Activated T-cell treated with anti-CD3 and anti-CD28 coated beads, Interleukin-2, amount 50 U/mL, for 4 hours (primary cell): ENCODE measurements around the gene SLC12A7. TPM values are rescaled to one million over a fixed set of nuclear protein-coding genes. Genes with fewer than 3 reads are reported as not detected.

Experiments
- ATAC-seq, 2 donors: fragments of 200-7000 bp; cut with Tn5 transposase; one replicate each; pipeline ENCODE4 v1.10.0; 2021
- DNase-seq: peaks from one replicate; pipeline ENCODE4 v3.0.0-alpha.2; 2020
- H3K27me3 Mint-ChIP-seq: one replicate; pipeline ENCODE4 v1.8.0; 2021; ENCODE audit warnings: low read depth, mixed read lengths
- H3K36me3 Mint-ChIP-seq: one replicate; pipeline ENCODE4 v1.8.0; 2022; ENCODE audit warnings: mixed read lengths; ENCODE audit not compliant: insufficient read depth
- H3K4me1 Mint-ChIP-seq: one replicate; pipeline ENCODE4 v1.8.0; 2021; ENCODE audit warnings: low read depth, mixed read lengths
- H3K4me3 Mint-ChIP-seq: one replicate; pipeline ENCODE4 v1.8.0; 2021; ENCODE audit warnings: mild to moderate bottlenecking, moderate library complexity, mixed read lengths
- H3K9me3 Mint-ChIP-seq: one replicate; pipeline ENCODE4 v1.8.0; 2021; ENCODE audit warnings: mixed read lengths
- total RNA-seq, 3 donors: library from RNA; stranded (reverse); gene quantifications; one replicate each; pipeline ENCODE4 v1.2.1, GENCODE V29; 2021

Gene SLC12A7
- total RNA-seq, 3 donors from 2014 or later, result 13.6 to 26.8 (median 18.5) TPM

DNA sequence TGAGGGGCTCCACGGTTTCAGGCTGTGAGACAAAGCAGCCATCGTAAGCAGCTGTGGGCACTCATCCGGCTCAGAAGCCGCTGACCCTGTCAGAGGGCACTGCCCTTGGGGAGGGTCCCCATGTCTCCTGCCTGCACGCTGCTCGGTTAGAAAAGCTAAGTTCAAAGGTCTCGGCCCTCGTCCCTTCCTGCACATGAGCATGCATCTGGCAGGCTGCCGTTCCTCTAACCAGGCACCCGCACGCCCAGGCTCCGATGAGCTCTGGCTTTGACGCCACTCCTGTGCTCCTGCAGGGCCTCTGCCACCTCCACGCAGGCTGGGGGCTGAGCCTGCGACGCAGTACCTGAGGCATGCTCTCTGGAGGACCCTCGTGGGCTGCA is 52.0 kb downstream of the SLC12A7 start:
- ATAC-seq, result no peak
- Mint-ChIP-seq H3K4me1 (no peaks in the 10 kb centered on the region), H3K9me3 (no peaks in the 10 kb centered on the region), H3K36me3 (peaks cover 2% of the 10 kb centered on the region), H3K4me3 (no peak overlapping the region), H3K27me3 (no peaks in the 10 kb centered on the region)
- DNase-seq, result no peak

DNA sequence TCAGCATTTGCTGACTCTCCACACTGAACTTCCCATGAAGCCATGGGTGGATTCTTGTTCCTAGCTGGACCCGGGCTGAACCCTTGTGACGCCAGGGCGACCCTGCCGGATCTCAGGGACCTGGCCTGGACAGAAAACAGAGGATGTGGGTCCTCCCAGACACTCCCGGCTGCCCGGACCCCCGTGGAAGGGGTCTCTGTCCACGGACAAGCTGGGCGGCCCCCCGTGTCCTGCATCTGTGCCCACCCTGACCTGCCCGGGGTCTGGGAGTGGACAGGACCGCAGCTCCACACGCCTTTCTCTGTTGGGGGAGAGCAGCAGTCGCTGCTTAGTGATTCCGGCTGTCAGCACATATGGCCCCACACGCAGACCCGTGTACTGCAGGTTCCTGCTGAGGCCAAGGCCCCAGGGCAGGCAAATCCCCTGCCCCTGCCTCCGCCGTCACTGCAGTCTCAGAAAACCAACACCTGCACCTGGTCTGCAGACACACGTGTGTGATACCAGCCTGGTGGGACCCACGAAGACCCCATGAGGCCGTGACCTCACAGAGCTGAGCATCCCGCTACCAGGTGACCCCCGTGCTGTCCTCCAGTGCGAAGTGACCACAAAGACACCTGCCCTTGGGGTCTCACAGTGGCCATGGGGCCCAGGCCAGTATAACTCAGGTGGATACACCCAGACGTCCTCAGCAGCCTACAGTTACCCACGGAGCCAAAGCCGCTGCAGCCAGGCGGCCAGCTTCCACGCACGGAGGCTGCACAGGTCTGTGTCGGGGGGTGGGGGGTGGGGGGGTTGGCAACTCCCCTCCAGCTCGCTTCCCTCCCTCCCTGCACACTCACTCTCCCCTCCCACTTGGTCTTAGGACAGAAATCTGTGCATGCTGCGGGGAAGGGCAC is 52.6 kb downstream of the SLC12A7 start:
- no peak overlapping the region for H3K4me3 Mint-ChIP-seq
- no peaks in the 10 kb centered on the region for H3K4me1 Mint-ChIP-seq
- ATAC-seq, result no peak
- H3K36me3 Mint-ChIP-seq, result peaks cover 2% of the 10 kb centered on the region
- no peaks in the 10 kb centered on the region for H3K9me3 Mint-ChIP-seq
- H3K27me3 Mint-ChIP-seq, result no peaks in the 10 kb centered on the region
- DNase-seq, result no peak

DNA sequence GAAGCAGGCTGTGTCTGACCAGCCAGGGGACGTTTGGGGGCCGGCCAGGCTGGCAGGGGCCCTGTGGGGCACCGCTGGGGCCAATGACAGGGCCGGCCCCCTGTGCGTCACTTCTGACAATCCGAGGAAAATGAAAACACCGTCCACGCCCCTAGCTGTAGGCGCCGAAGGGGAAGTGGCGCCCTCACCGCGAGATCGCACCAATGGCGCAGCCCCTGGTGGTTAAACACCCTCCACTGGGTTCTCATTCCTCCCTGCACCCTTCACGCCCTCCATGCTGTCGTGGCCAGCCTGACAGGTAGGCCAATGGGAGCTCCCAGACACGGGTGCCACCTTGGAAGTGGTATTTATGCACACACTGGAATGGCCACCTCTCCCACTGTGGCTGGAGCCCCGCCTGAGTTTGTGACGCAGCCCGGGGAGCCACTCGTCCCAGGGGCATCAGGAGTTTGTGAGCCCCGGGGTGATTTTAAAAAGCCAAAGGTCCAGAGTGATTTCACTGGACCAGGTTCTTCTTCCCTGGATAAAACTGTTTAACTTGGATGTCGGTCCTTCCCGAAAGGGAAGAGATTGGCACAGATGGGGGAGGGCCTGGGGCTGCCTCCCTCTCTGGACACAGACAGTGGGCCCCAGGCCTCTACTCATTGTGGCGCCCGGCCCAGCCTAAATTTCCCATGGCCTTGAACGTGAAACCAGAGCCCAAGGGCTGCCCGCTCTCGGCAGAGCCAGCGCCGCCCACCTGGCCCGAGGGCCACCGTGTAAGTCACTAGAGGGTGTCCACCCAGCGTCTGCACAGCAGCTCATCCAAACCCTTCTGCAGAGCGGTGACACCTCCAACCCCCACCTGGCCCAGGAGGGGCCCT is 53.5 kb downstream of the SLC12A7 start:
- H3K36me3 Mint-ChIP-seq, result peaks cover 2% of the 10 kb centered on the region
- H3K9me3 Mint-ChIP-seq, result no peaks in the 10 kb centered on the region
- no peak overlapping the region for H3K4me3 Mint-ChIP-seq
- H3K27me3 Mint-ChIP-seq, result no peaks in the 10 kb centered on the region
- H3K4me1 Mint-ChIP-seq, result no peaks in the 10 kb centered on the region
- no peak for ATAC-seq
- DNase-seq, result no peak

DNA sequence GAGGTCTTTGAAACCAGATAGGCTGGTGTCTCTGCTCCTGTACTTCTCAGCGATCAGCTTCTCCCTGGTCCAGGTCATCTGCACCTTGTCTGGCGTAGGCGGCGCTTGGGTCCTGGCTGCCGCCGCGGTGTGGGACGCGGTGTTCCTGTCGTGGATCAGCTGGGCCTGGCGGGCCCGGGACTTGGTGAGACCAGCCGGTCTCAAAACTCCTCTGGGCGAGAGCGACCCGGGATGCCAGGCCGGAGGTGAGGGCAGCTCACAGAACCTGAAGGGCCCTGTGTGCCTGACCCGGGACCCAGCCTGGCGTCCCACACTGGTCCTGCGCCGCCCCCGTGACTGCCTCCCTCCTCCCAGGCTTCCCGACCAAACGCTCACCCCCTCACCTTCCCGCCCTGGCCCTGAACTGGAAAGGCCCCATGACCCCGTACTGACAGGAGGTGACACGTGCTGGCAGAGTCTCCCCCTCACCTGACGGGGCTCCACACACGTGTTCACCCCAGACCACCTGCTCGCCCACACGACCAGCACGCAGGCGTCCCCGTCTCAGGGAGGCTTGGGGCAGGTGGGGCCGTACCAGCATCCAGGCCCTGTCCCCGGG is 54.3 kb downstream of the SLC12A7 start:
- Mint-ChIP-seq H3K9me3 (no peaks in the 10 kb centered on the region), H3K27me3 (no peaks in the 10 kb centered on the region), H3K36me3 (peaks cover 2% of the 10 kb centered on the region), H3K4me1 (no peaks in the 10 kb centered on the region), H3K4me3 (no peak overlapping the region)
- DNase-seq (no peak), ATAC-seq (no peak)

DNA sequence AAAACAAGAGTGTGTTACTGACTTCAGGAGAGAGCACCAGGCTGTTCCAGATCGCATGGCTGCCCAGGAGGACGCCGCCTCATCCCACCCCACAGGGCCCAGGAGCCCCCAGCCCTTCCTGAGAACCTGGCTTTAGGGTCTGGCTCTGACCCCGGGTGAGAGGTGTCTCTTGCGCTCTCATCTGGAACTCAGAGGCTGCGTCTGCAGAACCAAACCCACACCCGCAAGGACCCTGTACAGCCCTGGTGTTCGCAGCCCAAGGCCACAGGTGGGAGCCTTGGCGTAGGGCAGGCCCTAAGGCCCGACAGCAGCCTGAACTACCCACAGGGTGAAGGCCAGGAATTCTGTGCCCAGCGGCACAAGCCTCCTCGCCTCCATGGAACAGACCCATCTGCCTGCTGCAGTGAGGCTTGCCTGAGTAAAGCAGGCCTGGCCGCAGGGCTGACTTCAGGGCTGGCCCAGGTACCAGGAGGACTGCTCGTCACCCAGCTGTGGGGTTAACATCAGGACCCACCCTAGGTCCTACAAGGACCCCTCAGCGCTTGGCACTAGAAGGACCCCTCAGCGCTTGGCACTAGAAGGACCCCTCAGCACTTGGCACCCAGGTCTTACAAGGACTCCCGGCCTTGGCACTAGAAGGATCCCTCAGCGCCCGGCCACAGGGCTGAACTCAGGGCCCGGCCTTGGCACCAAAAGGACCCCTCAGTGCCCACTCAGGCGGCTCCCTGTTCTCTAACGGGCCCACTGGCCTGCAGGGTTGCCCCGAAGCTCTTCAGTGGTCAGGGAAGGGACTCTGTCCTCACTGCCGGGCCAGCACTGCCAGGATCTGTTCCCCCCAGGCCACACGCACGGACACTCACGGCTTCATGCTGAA is 55.0 kb downstream of the SLC12A7 start:
- Mint-ChIP-seq H3K9me3 (no peaks in the 10 kb centered on the region), H3K4me1 (no peaks in the 10 kb centered on the region), H3K27me3 (no peaks in the 10 kb centered on the region), H3K4me3 (no peak overlapping the region), H3K36me3 (peaks cover 5% of the 10 kb centered on the region)
- ATAC-seq (no peak), DNase-seq (no peak)

DNA sequence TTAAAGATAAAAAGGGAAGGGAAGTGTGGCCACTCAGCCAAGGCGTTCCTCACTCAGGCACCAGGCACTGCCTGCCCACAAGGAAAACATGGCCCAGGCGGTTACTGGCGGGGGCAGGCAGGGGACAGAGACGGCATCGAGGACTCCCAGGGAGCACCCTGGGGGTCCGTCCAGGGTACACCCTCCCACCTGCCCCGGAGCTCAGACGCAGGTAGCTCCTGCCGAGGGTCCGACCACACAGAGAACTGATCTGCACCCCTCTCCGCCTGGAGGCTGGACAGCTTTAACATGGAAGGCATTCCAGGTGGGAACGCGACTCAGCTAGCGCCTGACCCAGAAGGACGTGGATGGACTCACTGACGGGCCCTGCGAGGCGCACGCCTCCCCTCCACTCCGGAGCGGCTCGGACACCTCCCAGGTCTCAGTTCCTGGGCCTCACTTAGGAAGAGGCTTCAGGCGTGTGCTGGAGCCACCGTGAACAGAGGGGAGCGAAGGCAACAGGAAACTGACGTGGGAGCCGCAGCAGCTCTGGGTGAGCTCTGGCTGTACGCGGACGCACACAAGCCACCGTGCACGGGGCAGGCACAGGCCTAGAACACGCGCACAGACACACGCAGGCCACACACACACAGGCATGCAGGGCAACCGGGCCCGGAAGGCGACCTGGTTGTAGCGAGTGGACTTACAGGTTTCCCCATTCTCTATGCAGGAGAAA is 55.8 kb downstream of the SLC12A7 start:
- H3K4me1 Mint-ChIP-seq, result no peaks in the 10 kb centered on the region
- no peaks in the 10 kb centered on the region for H3K9me3 Mint-ChIP-seq

DNA sequence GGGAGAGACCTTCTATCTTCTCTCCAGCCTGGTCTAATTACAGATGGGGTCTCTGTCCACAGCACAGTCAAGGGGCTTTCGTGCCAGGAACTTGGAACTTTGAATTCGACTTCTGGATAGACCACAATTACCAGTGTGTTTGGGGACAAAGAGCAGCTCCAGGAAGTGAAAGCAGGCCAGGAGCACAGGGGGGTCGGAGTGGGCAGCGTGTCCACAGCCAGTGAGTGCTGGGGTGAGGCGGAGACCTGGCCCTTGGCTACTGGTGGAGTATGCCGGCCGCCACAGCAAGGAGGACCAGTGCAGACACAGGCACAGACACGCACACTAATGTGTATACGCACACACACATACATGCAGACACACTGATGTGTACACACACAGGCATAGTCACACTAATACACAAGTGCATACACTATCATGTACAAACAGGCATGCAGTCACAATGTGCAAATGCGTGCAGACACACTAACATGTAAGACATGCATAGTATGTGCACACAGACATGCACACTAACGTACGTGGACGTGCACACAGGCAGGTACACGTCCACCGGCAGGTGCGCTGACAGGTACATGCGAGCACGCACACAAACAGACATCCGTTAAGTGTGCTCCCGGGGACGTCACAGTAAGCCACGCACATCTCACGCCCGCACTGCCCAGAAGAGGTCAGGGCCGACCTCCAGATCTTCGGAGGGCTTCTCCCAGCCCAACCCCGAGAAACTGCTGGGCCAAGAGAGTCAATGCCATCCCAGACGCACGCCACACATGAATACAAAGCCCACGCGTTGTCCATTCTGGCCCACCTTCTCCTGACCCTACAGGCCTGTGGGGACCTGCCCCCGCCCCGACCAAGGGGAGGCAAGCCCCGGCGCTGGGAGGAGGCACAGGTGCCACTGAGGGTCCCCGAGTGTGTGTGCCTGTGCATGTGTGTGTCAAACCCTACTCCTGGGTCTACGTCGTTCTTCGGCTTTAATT is 56.8 kb downstream of the SLC12A7 start:
- DNase-seq (no peak), ATAC-seq (no peak)
- H3K27me3 Mint-ChIP-seq, result no peaks in the 10 kb centered on the region
- peaks cover 5% of the 10 kb centered on the region for H3K36me3 Mint-ChIP-seq
- H3K4me3 Mint-ChIP-seq, result no peak overlapping the region
- no peaks in the 10 kb centered on the region for H3K4me1 Mint-ChIP-seq
- H3K9me3 Mint-ChIP-seq, result no peaks in the 10 kb centered on the region

More for the DNA sequence above, 55.8 kb downstream of the SLC12A7 start:
- peaks cover 5% of the 10 kb centered on the region for H3K36me3 Mint-ChIP-seq
- no peak for ATAC-seq
- H3K27me3 Mint-ChIP-seq, result no peaks in the 10 kb centered on the region
- no peak for DNase-seq
- H3K4me3 Mint-ChIP-seq, result no peak overlapping the region

DNA sequence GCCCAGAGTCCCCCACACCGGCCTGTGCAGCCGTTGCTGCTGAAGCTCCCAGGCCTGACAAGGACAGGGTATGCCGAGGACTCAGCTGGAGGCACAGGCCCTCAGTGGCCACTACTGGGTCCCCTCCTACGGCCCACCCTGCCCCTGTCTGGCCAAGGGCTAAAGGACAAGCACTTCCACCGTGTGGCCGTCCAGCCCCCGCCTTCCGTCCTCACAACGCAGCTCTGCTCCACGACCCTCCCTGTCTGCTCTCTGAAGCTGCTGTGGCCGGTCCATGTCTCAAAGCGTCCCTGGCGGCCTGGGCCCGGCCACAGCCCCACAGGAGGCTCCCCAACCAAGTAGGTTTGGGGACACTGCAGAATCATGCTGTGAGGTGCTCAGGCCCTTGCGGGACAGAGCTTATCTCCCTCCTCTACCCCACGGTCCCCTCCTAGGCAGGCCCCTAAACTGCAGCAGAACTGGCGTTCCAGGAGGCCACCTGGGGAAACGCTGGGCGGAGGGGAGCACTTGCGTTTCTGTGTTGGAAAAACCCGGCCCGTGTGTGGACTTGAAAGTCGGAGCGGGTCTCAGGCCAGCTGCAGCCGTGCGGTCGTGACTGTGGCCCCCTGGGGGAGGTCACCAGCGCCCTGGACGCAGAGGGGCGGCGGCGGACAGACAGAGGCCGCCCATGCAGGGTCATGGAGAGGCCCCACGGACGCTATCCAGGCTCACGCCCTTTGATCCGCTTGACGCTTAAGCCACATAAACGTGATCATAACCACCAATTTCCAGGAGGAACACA is 57.7 kb downstream of the SLC12A7 start:
- Mint-ChIP-seq H3K4me1 (no peaks in the 10 kb centered on the region), H3K9me3 (no peaks in the 10 kb centered on the region), H3K4me3 (no peak overlapping the region), H3K27me3 (no peaks in the 10 kb centered on the region), H3K36me3 (peaks cover 5% of the 10 kb centered on the region)
- DNase-seq (no peak), ATAC-seq (no peak)

DNA sequence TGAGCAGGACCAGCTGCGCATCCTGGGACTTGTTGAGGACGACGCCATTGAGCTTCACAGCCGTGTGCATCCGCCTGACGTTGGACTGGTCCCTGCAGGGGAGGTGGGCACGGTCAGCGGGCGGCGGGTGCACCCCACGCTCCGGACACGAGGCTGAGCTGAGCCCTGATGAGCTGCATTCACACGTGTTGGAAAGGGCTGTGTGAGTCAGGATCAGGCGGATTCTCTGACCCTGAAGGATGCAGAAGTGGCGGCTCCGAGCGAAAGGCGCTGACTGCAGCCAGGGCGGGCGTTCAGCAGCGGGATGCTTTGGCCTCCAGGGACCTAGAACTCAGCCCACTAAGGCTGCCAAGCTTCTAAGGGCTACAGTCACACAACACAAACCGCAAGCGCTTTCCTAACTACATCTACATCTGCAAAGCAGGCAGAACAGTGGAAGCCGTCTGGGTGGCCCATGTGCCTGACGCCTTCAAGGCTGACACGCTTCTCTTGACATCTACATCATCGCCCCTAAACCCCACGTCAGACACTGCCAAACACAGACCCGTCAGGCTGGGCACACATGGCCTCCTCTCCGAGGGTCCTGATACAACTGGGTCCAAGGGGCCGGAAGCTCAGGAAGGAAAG is 58.4 kb downstream of the SLC12A7 start:
- no peak for DNase-seq
- no peak for ATAC-seq
- H3K4me3 Mint-ChIP-seq, result no peak overlapping the region
- peaks cover under 1% of the 10 kb centered on the region for H3K9me3 Mint-ChIP-seq
- no peaks in the 10 kb centered on the region for H3K27me3 Mint-ChIP-seq
- H3K36me3 Mint-ChIP-seq, result peaks cover 5% of the 10 kb centered on the region
- H3K4me1 Mint-ChIP-seq, result no peaks in the 10 kb centered on the region

DNA sequence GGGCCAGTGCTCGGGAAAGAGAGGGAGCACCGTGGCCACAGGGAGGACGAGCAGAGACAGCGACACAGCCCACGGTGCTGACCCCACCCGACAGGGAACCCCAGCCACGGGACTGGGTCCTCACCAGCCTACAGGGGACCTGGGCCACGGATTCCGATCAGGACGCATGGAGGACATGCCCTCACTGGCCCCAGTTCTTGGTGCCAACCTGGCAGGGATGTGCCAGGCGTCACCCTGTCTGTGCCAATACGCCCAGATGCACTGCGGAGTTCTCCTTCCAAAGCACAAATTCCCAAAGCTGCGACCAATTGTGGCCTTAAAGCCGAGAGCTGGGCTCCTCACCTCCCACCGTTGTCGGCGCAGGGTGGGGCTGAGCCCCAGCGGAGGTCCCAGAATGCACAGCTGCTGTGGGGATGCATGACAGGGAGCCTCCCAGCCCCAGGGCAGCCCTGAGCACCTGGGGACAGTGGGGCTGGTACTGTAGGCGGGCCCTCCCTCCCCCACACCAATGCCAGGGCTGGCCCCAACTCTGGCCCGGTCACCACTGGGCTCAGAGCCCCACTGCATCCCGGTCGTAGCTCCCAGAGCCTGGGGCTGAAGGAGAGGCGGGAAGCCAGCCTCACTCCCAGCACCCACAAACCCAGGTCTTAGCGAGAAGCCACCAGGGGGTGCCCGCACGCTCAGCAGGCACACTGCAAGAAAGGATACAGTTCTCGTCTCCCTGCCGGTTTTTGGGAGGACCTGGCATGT is 59.0 kb downstream of the SLC12A7 start:
- peaks cover 5% of the 10 kb centered on the region for H3K36me3 Mint-ChIP-seq
- DNase-seq (no peak), ATAC-seq (no peak)
- no peak overlapping the region for H3K4me3 Mint-ChIP-seq
- H3K27me3 Mint-ChIP-seq, result no peaks in the 10 kb centered on the region
- peaks cover 7% of the 10 kb centered on the region for H3K9me3 Mint-ChIP-seq
- no peaks in the 10 kb centered on the region for H3K4me1 Mint-ChIP-seq

DNA sequence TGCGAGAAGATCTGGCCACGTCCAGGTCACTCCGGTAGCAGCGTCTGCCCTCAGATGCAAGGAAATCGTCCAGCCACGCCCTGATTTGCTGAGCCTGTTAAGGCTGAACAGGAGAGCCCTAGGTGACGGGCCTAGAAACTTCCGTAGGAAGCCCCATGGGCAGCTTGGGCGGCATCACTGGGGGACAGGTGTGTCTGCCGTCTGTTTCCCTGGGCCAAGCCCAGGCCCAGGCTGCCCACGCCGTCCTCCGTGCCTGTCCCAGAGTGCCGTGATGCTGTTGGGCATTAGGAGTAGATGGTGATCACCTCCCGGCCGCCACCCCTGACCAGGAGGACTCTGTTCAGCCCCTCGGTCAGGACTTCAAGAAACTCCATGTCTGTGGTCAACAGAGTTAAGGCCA is 59.8 kb downstream of the SLC12A7 start:
- no peak overlapping the region for H3K4me3 Mint-ChIP-seq
- no peaks in the 10 kb centered on the region for H3K4me1 Mint-ChIP-seq
- peaks cover 5% of the 10 kb centered on the region for H3K36me3 Mint-ChIP-seq
- DNase-seq, result no peak
- ATAC-seq, result no peak
- H3K27me3 Mint-ChIP-seq, result no peaks in the 10 kb centered on the region
- H3K9me3 Mint-ChIP-seq, result peaks cover 15% of the 10 kb centered on the region
